ENCODE data around the gene GPR160.
A peak's percentile ranks its signal among the peaks of the same experiment; 100 is the strongest.

Gene GPR160

DNA sequence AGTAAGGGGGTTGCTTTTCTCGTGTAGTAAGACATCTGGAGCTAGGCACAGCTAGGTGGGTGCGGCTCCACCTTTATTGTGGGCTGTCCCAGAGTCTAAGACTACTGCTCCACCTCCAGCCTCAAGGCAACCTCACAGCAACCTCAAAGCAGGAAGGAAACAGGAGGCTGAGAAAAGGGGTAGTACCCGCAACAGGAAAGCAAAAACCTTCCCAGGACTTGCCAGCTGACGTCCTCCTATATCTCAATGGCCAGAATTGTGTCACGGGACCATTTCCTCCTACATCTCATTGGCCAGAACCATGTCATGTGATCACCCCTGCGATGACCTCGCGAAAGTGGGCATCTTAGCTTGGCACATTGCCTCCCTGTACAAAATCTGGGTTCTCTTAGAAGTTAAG lies 4.3 kb upstream of the GPR160 start:
- DNase-seq = peak; percentile 34

DNA sequence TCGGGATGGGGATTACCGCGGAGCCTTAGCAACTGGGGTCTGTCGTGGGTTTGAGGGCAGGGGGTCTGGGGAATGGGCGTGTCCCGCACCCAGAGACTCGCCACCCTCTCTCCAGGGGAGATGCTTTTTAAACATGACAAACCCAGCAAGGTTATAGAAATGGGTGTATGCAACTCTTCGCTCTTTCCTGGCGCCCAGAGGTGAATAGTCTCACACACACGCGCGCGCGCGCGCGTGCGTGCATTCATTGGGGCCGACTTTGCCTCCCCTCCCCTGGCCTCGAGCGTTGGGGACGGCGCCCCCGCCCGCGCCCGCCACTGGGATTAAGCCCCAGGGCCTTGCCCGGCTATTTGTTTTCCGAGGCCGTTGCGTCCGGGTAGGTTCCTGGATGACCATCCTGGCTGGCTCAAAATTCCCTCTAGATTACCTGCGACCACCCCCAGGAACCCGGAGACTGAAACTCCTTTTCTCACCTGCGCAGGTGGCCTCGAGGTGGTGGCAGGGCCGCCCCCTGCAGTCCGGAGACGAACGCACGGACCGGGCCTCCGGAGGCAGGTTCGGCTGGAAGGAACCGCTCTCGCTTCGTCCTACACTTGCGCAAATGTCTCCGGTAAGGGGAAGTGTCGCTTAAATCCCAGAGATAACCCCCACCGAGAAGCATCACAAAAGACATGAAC lies 777 bp downstream of the GPR160 start:
- peak; percentile 32 for DNase-seq

DNA sequence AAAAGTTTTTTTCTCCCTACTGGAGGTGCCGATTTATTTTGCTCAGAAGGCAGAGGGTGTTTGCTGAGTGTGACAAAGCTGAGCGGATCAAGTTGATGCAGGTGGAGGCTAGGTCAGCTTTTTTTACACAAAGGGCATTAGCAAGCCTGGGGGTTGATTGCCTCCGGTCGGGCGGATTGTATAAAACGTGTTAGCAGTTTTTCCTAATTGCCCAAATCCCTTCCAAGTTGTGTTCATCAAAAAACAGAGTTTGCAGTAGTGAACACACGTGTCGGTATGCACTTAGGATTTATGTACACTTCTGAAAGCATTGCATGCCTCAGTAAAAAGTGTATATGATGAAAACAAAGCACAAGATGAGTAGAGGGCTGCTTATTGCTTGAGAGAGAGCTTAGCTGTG lies 2.6 kb downstream of the GPR160 start:
- DNase-seq = no peak

DNA sequence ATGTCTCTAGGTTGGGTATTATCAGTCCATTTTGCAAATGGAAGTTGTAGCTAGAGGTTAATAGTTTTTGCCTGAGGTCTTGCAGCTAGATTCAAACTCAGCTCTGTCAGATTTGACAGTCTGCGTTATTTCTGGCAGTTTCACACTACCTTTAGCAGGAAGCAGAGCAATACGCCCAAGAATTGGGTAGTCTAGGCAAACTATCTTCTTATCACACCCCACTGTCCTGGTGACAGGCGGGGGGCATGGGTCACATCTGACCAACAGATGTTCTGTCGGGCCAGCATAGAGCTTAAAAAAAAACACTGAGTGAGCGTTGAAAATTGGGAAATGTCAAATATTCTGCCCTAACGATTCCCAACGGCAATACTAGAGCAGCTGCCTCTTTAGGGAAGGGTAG lies 5.7 kb downstream of the GPR160 start:
- no peak for DNase-seq

DNA sequence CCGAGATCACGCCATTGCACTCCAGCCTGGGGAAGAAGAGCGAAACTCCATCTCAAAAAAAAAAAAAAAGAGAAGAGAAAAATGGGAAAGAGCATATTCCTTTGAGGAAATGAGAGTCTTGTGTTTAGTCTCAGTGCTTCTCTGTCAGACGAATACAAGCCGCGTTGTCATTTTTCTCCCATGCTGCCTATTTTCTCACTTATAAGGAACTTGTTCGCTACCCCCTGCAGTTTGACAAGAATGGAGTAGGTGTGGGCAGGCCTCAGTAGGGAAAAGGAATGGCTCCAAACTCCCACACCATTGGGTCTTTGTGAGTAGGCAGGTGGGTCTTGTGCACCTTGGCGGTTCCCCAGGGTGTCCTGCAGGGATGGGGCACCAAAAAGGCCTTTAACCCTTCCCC lies 6.5 kb downstream of the GPR160 start:
- DNase-seq = no peak

DNA sequence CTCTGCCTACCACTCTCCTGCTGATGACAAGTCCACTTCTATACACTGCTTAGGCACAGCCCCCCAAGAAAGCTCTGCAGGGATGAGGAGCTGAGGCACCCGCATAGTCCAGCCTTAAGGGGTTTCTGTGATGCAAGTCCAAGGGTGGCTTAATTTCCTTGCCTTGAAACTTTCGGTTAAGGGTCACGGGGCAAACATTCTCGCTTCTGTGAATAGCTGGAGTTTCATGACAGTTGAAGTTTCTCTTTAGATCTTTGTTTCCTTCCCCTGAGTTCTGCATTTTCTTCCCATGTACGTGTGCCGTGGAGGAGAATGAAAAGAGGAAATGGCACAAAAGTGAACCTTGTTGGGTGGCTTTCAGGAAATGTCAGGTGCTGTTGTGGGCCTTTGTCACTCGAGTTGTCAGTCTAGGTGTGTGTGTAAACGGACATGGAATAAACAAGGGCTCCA lies 7.0 kb downstream of the GPR160 start:
- no peak for DNase-seq

DNA sequence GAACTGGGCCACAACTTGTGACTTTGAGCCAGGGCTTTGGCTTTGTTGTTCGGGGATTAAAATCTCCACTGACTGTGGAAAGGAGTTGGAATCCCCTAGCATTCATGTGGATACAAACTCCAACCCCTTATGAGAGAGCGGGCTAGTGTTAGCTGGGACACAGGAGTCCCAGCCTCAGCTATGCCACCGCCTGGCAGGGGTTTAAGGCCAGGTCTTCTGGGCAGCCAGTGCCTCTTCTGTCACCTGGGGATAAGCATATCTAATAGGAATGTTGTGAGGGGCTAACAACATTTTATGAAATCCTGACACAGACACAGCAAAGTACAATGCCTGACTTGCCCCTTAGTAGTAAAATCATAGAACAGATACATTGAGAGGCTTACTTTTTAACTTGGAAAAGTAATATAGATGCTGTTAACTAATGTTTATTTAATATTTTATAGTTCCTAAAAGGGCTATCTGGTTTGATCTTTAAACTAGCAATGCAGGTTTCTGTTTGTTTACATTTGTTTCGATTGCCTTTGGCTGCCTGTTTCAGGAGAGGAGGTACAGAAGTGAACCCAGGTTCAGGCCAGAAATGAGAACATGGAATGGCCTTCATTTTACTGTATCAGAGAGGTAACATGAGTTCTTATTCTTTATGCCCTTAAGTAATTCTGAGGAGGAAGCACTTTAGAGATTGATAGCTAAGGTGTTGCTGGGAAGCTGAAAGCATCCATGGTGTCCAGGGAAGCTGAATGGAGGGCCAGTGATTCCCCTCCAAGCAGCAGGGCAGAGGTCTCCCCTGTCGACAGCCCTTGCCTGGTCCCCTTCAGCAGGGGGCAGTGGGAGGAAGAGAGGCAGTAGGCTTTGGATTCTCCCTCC lies 8.7 kb downstream of the GPR160 start:
- DNase-seq = no peak

DNA sequence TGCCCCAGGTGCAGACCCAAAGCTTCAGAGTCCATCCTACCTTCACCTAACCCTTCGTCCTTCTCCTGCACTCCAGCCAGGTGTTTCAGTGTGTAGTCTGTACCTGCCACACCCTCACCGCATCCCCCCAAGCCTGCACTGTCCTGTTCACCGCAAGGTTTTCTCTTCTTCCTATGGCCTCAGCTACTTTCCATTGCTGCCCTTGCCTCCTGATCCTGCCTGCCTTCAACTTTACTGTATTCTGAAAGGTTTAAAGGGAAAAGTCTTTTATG lies 9.3 kb downstream of the GPR160 start:
- DNase-seq = no peak

DNA sequence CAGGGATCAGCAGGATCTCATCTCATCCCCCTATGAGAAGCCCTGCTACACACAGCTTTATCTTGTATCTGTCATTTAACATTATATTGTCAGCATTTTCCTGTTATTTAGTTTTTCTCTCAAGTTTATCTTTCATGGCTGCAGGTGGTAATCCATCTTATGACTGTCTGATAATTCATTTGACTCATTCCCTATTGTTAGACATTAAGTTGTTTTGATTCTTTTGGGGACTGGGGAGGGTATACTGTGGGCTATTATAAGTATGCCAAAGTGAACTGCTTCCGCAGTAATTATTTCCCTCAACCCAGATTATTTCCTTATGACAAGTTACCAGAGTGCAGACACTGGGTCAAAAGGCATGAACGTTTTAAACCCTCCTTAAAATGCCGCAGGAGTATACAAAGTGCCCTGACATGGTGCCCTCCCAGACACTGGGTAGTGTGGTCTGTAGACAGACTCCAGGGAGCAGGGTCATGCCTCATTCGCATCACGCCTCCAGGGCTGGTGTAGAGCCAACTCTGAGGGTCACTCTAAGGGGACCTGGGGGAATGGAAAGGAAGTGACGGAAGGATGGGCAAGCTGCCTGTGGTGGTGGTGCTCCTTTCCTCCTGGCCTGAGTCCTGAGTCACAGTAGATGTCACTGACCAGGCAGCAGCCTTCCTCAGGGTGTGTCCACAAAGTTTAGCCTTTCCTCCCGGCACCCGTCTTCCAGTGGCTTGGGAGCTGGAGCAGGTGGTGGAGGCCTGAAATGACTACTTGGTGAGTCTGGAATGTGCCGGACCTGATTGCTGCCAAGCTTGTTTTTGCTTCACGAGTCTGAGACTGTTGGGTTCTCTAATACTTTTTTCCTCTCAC lies 11.6 kb downstream of the GPR160 start:
- no peak for DNase-seq

DNA sequence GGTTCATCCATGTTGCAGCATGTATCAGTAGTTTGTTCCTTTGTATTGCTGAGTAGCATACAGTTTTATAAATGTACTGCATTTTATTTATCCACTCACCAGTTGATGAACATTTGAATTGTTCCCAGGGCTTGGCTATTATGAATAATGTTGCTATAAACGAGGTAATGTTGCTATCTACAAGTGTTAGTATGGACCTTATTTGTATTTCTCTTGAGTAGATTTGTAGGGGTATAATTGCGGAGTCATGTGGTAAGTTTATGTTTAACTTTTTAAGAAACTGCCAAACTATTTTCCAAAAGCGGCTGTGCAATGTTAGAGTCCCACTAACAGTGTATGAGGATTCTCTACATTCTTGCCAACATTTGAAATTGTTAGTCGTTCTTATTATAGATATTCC lies 13.0 kb downstream of the GPR160 start:
- DNase-seq = no peak

DNA sequence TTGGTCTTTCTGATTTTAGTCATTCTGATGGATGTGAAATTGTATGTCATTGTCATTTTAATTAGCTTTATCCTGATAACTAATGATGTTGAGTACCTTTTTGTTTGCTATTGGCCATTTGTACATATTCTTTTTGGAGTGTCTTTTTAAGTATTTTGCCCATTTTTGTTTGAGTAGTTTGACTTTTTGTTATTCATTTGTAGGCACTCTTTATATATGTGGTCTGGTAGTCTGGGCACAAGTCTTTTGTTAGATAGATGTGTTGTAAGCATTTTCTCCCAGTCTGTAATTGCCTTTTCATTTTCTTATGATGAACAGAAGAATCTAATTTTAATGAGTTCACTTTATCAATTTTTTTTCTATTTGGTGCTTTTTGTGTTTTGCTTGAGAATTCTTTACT lies 14.6 kb downstream of the GPR160 start:
- DNase-seq = no peak

DNA sequence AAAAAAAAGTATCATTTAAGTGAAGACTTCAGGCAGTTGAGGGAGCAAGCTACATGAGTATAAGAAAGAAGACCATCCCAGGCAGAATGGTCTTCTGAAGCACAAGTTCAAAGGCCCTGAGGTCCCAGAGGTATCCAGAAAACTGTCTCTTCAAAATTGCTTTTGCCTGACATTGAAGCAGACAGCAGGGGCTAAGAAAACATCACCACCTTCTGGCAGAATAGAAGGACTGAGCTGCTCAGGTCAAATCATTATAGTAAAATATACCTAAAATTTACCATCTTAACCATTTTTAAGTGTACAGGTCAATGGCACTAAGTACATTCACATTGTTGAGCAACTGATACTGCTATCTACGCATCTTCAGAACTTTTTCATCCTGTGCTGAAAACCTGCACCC lies 16.4 kb downstream of the GPR160 start:
- no peak for DNase-seq

DNA sequence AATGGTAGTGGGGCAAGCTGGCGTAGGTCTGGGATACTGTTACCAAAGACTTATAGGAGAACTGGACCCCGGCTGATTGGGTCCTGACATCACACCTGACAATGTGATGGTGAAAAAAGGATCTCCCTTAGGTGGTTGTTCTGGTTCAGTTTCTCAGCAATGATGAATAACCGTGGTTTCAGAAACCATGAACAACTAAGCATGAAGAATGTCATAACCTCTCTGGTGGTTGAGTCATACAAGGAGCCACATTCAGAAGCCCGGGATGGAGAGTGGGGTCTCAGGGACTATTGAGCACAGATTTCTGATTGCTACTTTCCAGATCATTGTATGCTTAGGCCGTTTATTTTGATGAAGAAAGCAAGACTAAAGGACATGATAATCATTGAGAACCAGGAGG lies 17.4 kb downstream of the GPR160 start:
- DNase-seq = no peak

DNA sequence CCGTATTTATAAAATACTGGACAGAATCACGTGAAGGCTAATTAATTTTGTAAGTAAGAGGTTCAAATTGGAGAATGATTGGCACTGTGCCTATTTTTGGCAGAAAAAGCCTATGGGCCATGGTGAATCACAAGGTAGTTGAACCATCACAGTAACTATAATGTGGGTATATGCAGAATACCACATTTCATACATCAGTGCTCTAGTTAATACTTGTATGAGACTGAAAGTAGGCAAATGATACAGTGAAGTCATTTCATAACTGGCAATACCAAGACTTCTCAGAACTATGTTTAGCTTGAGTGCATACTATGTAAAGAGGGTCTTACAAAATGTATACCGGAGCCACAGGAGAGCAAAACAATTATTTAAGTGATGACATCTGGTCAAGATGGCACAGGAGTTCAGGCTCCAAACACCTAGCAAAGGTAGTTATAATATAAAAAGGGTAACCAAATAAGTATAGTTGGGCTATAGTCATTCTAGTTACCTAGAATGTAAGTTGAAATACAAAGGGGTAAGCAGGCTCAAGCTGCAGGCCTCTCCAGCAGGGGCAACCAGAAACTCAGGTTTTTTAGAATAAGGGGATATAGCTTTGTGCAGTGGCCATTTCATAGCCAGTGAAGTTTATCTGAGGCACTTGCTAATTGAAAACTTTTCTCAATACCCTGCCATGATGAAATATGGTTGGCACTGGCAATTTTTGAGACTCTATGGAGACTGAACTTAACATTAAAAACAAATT lies 19.1 kb downstream of the GPR160 start:
- DNase-seq = no peak

DNA sequence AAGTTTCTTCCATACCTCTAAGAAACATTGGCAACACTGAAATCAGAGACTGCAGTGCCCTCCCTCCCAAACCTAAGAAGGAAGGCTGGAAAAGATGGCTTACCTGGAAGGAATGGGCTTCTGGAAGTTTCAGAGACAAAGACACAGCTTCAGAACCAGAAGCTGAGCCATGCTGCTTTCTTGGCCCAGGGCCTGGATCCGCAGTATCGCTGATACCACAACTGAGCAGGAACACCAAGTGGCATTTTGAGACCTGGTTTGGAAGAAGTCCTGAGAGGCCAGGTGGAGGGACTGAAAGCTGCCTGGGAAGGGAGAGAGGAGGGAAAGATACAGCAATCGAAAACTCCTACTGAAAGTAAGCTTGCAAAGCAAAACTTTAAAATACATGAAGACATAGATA lies 19.8 kb downstream of the GPR160 start:
- DNase-seq = no peak

DNA sequence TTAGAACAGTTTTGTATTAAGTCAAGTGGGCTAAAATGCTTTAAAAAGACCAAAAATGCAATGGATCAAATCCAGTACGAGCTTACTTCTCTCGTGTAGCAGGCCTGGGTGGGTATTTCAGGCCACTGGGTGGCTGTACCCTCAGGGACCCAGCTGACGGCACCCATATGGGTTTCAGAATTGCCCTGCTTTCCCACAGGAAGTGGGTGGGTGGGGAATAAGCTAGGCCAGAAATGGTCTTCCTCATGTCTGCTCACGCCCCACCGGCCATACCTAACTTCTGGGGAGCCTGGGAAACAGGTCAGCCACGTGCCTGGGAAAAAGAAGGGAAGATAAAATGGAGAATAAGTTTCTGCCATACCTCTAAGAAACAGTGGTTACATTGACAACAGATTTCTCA lies 20.3 kb downstream of the GPR160 start:
- no peak for DNase-seq

DNA sequence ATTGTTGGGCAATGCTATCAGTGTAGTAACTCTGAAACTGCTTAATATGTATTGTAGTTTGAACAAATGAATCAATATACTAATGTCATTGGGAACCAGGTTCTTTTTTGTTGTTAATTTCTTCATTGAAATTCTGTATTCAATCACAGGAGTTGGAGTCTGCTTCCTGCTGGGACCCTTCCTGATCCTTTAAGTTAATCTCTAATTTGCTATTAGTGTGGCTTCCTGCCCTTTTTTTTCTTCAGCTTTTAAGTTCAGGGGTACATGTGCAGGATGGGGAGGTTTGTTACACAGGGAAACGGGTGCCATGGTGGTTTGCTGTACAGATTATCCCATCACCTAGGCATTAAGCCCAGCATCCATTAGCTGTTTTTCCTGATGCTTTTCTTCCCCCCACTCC lies 21.7 kb downstream of the GPR160 start:
- DNase-seq = no peak

DNA sequence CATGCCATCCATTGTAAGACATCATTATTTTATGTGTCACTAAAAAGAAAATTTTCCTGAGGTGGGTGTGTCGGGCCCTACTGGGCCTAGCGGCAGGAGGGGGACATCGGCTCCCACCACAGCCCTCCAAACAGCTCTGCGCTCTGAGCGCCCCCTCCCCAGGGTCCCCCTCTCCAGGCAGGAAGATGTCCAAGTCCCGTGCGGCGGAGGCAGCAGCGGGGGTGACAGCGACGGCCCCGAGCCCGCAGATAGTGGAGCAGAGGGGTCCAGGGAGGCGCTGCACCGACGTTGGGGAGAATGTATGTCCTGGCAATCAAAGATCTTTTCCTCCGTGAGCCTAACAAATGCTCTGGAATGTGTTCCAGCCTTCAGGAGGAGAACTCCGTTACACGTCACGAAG lies 24.3 kb downstream of the GPR160 start:
- DNase-seq = no peak

DNA sequence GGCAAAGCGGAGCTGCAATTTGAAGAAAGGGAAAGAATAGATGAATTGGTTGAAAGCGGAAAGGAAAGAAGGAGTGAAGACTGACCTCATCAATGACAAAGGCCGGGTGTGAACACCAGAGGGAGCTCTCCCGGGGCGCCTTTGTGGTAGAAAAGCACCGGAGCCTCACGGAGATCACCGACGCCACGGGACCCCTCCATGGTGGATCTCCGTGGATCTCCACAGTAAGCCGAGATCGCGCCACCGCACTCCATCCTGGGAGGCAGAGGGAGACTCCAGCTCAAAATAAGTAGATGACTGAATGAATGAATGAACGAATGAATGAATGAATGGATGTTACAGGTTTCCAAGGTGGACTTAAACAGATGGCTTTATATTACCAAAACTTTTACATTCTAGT lies 25.0 kb downstream of the GPR160 start:
- DNase-seq = no peak

DNA sequence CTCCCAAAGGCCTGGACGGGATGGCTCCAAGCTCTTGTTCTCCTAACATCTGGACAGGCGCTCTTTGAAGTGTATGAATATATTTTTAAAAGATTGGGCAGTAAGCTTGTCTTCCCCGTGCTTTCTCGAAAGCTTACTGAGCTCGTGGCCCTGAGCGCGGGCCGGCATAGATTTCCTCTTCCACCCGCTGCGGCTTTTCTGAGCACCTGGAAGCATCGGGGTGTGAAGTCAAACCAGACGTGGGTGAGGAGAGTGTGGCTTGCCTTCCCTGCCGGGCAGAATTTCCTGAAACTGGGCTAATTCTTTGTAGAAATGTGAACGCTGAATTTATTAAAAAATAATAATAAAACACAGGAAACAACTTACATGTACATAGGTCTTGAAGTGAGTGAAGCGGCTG lies 25.9 kb downstream of the GPR160 start:
- no peak for DNase-seq

DNA sequence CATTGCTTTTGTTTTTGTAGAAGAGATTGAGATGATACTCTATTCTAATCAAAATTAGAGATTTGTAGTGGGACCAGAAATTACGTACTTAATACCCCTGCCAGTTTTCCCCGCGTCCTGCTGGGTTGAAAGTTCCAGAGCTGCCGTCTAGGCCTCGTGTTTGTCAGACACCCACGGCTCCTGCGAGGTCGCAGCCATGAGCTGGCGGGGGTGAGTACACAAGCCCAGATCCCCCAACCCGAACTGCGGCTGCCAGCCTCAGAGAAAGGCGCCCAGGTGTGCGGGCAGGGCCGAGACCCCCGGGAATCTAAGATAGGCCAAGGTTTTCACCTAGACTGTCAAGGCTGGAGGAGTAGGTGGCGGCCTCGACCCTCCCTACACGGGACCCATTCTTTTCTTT lies 26.3 kb downstream of the GPR160 start:
- no peak for DNase-seq

DNA sequence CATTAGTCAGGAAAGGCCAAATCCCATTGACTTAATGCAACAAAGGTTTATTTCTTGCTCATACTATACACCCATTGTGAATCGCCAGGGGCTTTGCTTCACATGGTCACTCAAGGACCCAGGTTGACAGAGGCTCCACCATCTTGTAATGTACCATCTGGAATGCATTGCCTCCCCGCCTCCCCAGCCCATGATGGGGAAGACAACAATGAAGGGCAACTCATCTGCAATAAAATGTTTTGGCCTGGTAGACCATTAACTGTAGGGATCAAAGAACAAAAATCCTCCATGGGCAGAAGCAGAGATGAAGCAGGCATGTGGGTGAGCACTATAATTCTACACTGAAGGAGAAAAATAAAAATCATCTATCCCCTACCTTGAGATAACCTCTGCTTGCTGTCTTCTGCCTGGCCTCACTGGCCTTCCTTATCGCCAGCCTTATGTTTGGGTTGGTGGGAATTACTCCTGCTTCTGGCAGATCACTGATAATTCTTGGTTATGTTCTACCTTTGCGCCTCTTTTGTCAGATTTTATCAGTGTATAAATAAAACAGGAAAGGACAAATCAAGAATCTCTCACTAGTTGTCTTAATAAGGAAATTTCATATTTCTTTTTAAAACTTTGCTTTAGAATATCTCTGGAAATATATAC lies 37.8 kb downstream of the GPR160 start:
- no peak for DNase-seq
